Activated T-helper 1 cell treated with anti-CD3 and anti-CD28 coated beads, Interleukin-2, amount 50 U/mL, for 16 hours (primary cell): ENCODE data around the gene CYP2F1.
"Not testable (repeated sequence)": the region's sequence is repeated elsewhere in the genome, so short reads cannot be mapped to it uniquely, and the experiment has no call there.

Experiments used
- DNase-seq, 2 donors: peaks; one replicate each; pipeline ENCODE4 v3.0.0-alpha.2; 2020; ENCODE audit warnings: low read depth in 1 of 2, low spot score in 1 of 2

The CYP2F1 gene

GRCh38 chr19:41126765-41127203, 12.6 kb downstream of the CYP2F1 start:
- peak in 1 of 2 donors; percentile 8 for DNase-seq

DNA sequence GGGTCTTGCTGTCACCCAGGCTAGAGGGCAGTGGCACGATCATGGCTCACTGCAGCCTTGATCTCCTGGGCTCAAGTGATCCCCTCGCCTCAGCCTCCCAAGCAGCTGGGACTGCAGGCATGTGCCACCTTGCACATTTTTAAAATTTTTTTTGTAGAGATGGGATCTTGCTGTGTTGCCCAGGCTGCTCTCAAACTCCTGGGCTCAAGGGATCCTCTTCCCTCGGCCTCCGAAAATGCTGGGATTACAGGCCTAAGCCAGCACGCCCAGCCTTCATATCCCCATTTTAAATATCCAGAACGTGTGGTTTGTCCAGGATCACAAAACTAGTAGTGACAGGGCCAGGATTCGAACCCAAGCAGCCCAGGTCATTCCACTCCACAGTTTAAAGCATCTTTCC, 13.1 kb downstream of the CYP2F1 start:
- DNase-seq: not testable (repeated sequence)

DNA sequence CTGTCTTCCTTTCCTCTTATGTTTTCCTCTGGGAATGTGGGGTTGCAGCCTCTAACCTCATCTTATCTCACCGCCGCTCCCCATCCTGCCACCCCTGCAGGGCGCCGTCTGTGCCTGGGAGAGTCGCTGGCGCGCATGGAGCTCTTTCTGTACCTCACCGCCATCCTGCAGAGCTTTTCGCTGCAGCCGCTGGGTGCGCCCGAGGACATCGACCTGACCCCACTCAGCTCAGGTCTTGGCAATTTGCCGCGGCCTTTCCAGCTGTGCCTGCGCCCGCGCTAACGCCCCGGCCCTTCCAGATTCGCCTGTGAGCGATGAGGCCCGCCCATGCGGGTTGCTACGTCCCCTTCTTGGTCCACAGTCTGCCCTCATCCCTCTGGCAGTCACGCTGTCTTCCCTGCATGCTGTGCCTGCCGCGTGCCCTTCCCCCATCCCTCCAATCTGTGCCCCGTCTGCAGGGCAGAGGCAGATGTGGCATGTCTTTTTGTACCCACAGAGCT, 13.6 kb downstream of the CYP2F1 start:
- peak; percentile 56 to 73 for DNase-seq

GRCh38 chr19:41128692-41129091, 14.5 kb downstream of the CYP2F1 start:
- DNase-seq: no peak

DNA sequence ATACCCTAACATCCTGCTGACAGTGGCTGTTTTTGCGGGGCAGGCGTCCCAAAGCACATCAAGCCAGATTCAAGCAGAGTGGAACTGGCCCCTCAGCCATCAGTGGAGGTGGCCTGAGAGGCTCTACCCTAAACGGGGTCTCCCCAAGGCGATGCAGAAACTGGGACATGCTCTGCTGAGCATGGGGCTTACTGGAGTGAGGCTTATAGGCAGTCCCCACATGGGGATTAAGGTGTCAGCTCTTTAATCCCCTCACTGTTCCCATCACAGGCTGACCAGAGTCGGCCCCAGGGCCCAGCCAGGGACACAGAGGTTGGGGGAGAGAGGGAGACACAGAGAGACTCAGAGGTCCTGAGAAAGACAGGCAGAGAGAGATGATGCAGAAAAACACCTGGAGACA, 17.0 kb downstream of the CYP2F1 start:
- DNase-seq: no peak

- DNase-seq: no peak
Measured at GRCh38 chr19:41133260-41133659, 19.0 kb downstream of the CYP2F1 start.

DNA sequence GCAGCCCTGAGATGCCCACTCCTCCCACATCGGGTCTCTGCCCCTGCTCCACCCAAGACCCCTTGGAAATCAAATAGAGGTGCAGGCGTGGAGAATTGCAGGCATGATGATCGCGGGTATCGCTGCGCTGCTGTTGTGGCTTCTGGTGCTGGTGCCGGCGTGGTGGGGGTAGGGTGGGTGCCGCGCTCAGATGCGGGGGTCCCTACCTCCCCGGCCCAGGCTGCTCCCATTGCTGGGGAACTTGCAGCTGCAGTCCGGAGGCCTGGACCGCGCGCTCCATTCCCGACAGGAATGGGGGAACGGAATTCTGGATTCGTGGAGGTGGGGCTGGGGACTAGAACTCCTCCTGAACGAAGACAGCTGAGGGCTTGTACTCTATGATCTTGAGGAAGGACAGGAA, 20.4 kb downstream of the CYP2F1 start:
- DNase-seq: no peak

DNA sequence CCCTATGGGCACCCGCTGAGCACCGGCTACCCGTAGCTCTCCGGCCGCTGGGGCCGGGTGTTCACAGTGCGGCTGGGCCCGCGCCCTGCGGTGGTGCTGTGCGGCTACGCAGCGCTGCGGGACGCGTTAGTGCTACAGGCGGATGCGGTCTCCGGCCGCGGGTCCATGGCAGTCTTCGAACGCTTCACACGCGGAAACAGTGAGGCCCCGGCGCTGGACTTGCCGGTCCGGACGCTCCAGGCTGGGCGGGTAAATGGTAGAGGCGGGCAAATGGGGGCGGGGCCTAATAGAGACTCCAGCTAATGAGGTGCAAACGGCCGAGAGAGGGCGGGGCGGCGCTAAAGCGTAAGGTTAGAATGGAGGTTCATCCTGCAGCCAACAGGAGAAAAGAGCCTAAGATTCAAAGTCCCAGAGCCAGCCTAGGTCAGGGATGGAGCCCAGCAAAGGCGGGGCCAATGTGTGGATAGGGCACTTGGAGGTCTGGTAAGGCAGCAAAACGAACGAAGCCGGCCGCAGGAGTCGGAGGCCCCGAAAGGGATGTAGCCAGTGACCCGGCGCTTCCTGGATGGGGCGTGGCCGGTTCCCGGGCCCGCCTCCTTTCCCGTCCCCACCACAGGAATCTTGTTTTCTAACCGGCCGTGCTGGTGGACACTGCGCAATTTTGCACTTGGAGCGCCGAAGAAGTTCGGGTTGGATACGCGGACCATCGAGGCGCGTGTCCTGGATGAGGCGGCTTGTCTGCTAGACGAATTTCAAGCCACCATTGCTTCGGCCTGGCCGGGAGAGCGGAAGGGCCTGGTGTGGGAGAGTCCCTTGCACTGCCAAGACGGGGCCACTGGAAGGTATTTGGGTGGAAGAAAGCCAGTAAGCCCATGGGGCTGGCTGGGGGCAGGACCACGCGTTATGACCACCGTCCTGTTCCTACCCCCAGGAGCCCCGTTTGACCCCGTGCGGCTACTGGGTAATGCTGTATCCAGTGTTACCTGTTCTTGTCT, 21.5 kb downstream of the CYP2F1 start:
- not testable (repeated sequence) for DNase-seq

GRCh38 chr19:41136636-41137455, 22.6 kb downstream of the CYP2F1 start:
- DNase-seq: no peak

- peak; percentile 76 to 79 for DNase-seq
Measured at GRCh38 chr19:41144403-41144802, 30.2 kb downstream of the CYP2F1 start.

DNA sequence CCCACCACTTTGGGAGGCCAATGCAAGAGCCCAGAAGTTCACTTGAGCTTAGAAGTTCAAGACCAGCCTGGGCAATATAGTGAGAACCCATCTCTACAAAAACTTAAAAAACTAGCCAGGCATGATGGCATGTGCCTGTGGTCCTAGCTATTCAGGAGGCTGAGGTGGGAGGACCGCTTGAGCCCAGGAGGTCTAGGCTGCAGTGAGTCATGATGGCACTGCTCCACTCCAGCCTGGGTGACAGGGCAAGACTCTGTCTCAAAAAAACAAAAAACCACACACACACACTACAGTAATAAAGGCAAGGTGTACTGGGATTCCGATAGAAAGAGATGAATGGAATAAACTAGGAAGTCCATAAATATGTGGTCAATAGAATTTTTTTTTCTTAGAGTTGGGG, 35.6 kb downstream of the CYP2F1 start:
- no peak for DNase-seq

DNA sequence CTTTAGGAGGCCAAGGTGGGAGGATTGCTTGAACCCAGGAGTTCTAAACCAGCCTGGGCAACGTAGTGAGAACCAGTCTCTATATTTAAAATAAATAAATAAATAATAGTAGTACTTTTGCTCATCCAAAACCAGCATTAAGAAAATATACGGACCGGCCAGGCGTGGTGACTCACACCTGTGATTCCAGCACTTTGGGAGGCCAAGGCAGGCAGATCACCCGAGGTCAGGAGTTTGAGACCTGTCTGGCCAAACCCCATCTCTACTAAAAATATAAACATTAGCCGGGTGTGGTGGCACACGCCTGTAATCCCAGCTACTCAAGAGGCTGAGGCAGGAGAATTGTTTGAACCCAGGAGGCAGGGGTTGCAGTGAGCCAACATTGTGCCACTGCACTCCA, 36.8 kb downstream of the CYP2F1 start:
- DNase-seq: not testable (repeated sequence)

- no peak for DNase-seq
Measured at GRCh38 chr19:41154060-41154459, 39.8 kb downstream of the CYP2F1 start.

- no peak for DNase-seq
Measured at GRCh38 chr19:41156207-41156606, 42.0 kb downstream of the CYP2F1 start.

DNA sequence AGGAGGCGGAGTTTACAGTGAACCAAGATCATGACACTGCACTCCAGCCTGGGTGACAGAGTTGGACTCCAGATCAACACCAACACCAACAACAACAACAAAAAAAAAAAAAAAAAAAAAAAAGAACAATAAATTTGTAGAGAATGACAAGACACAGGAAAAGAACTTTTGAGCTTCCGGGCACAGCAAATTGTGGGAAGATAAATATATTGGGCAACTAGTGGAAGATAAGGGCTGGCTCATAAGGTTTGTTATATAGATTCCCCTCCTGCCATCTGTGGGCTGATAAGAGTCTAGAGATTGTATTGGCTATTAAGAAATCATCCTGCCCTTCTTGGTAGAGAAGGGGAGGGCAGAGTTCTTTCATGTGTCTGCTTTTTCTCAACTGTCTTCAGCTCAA, 45.6 kb downstream of the CYP2F1 start:
- no peak for DNase-seq

GRCh38 chr19:41161903-41162302, 47.7 kb downstream of the CYP2F1 start:
- DNase-seq: no peak

DNA sequence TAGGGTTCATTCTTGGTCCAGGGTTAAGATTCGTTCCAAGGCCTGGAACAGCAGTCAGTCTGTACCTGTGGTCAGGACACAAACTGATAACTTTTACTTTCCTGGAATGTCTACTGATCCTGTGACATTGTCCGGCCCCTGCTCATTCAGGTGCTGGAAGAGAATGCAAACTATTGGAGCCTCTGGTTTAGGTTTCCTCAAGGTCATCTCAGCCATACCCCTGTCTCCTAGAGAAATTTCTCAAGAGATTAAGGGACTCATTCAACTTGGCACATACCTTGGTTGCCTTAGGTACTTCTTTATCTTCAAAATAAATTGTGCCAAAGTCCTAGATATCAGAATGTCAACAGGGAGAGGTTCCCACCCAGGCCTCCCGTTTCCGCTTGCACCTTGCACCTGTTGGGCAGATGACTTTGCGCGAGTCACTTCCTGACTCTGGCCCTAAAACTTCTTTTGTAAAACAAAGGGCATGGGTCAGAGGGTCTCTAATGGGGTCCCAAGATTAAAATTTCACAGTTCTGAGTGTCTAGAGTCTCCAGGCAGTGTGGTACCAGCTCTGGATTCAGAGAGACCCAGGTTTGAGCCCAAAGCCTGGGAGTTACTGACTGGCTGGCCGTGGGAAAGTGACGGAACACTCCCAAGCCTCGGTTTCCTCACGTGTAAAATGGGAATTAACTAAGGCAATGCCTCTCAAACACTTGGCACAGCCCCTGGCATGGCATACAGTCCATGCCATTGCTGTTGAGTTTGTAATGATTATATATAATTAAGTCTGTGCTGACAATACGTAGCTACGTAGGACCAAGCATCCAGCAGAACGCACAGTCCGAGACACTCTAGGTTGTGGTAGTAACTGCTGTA, 52.9 kb downstream of the CYP2F1 start:
- no peak for DNase-seq

- no peak for DNase-seq
Measured at GRCh38 chr19:41172297-41173164, 58.3 kb downstream of the CYP2F1 start.

- DNase-seq: no peak
Measured at GRCh38 chr19:41174297-41174928, 60.2 kb downstream of the CYP2F1 start.
